LNCaP clone FGC (cell line): ENCODE data around the gene SETD7.

Source experiments
- DNase-seq: peaks from one replicate; pipeline ENCODE4 v3.0.0-alpha.2; 2011; ENCODE audit warnings: low read depth
- H3K4me3 ChIP-seq: 2 replicates; pipeline ENCODE4 v1.5.1; 2011; ENCODE audit warnings: mild to moderate bottlenecking, low read depth, low read length, control low read depth
- CTCF ChIP-seq: IDR thresholded peaks from 2 replicates; pipeline ENCODE4 v1.5.1; 2012; ENCODE audit warnings: mild to moderate bottlenecking; ENCODE audit not compliant: control insufficient read depth, insufficient read depth; ENCODE audit errors: extremely low read depth

The SETD7 gene

GRCh38 chr4:139552517-139553307 is 3.3 kb downstream of the SETD7 start:
- DNase-seq, result no peak
- no peak overlapping the region for H3K4me3 ChIP-seq
- no peak for TF ChIP-seq CTCF

GRCh38 chr4:139550724-139551429 is 5.1 kb downstream of the SETD7 start:
- H3K4me3 ChIP-seq, result no peak overlapping the region
- no peak for DNase-seq
- no peak for TF ChIP-seq CTCF

- TF ChIP-seq CTCF, result no peak
- no peak overlapping the region for H3K4me3 ChIP-seq
- DNase-seq, result no peak
These were observed 8.0 kb downstream of the SETD7 start for GRCh38 chr4:139547979-139548378.

- no peak for TF ChIP-seq CTCF
- H3K4me3 ChIP-seq, result no peak overlapping the region
- no peak for DNase-seq
These were observed 15.4 kb downstream of the SETD7 start for GRCh38 chr4:139540632-139541031.

GRCh38 chr4:139540161-139540560 is 15.9 kb downstream of the SETD7 start:
- no peak for TF ChIP-seq CTCF
- H3K4me3 ChIP-seq, result no peak overlapping the region
- DNase-seq, result no peak

GRCh38 chr4:139537292-139537691 is 18.7 kb downstream of the SETD7 start:
- no peak overlapping the region for H3K4me3 ChIP-seq
- TF ChIP-seq CTCF, result no peak
- no peak for DNase-seq
